ENCODE data around the gene NDUFAF2. TPM values are rescaled to one million over a fixed set of nuclear protein-coding genes. Genes with fewer than 3 reads are reported as not detected.

NDUFAF2 gene
- total RNA-seq, 2 experiments from 2014 or later: 41.2 to 46.6 TPM

DNA sequence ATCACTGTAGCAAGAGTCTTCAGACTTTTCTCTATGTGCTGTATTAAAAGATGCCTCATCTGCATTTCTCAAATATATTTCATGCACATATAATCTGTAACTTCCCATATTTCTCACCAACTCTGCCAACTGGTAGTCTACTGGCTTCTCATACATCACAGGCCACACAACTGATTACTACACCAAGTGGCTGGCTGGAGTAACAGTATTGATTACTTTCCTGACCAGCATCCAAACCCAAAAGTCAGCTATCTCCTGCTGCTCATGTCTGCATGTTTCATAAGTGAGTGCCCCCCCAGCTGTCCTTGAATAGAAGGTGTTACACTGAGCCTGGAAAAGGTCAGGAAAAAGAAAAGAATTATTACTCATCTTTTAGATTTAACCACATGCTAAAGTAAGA lies 17.6 kb upstream of the NDUFAF2 start:
- DNase-seq: no peak
- Mint-ChIP-seq H3K36me3 (ENCODE audit: low read depth) (peaks cover 10% of the 10 kb centered on the region), H3K27ac (no peak overlapping the region), H3K27me3 (no peaks in the 10 kb centered on the region), H3K9me3 (no peaks in the 10 kb centered on the region), H3K4me3 (no peak overlapping the region), H3K4me1 (ENCODE audit: low read depth) (no peaks in the 10 kb centered on the region)
- intact Hi-C loops (cut with micrococcal nuclease): no loop called here
- no peak for ATAC-seq
- ChIA-PET POLR2A (no interaction called here), CTCF (no interaction called here)
- TF ChIP-seq, protein P1, sequence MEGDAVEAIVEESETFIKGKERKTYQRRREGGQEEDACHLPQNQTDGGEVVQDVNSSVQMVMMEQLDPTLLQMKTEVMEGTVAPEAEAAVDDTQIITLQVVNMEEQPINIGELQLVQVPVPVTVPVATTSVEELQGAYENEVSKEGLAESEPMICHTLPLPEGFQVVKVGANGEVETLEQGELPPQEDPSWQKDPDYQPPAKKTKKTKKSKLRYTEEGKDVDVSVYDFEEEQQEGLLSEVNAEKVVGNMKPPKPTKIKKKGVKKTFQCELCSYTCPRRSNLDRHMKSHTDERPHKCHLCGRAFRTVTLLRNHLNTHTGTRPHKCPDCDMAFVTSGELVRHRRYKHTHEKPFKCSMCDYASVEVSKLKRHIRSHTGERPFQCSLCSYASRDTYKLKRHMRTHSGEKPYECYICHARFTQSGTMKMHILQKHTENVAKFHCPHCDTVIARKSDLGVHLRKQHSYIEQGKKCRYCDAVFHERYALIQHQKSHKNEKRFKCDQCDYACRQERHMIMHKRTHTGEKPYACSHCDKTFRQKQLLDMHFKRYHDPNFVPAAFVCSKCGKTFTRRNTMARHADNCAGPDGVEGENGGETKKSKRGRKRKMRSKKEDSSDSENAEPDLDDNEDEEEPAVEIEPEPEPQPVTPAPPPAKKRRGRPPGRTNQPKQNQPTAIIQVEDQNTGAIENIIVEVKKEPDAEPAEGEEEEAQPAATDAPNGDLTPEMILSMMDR (IDR thresholded peaks at IDR 0.05): no peak

DNA sequence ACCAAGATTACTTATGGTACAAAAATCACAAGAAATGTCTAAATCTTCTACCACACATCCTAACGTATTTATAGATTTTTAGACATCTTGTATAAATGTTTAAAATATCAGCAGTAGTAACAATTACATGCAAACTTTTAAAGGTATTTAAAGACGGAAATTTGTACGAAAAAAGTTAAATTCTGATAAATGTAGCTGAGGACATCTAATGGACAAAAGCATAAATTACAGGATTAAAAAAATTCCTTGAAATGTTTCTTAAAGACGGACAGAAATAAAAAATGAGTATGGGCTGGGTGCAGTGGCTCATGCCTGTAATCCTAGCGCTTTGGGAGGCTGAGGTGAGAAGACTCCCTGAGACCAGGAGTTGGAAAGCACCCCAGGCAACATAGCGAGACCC lies 16.0 kb upstream of the NDUFAF2 start:
- intact Hi-C loops (cut with micrococcal nuclease): no loop called here
- DNase-seq (no peak), ATAC-seq (no peak)
- no peaks in the 10 kb centered on the region for H3K4me1 Mint-ChIP-seq (ENCODE audit: low read depth)
- TF ChIP-seq, protein P1 (IDR thresholded peaks at IDR 0.05): peak; percentile 28
- H3K27ac Mint-ChIP-seq: no peak overlapping the region
- H3K4me3 Mint-ChIP-seq: no peak overlapping the region
- peaks cover 10% of the 10 kb centered on the region for H3K36me3 Mint-ChIP-seq (ENCODE audit: low read depth)
- H3K9me3 Mint-ChIP-seq: no peaks in the 10 kb centered on the region
- ChIA-PET CTCF (interaction anchor here (1.0 to 1.2 kb wide), 2 partner anchors 10 to 26 kb away, joined by 3 read pairs; no protein-coding TSS in a partner anchor), POLR2A (no interaction called here)
- H3K27me3 Mint-ChIP-seq: no peaks in the 10 kb centered on the region

DNA sequence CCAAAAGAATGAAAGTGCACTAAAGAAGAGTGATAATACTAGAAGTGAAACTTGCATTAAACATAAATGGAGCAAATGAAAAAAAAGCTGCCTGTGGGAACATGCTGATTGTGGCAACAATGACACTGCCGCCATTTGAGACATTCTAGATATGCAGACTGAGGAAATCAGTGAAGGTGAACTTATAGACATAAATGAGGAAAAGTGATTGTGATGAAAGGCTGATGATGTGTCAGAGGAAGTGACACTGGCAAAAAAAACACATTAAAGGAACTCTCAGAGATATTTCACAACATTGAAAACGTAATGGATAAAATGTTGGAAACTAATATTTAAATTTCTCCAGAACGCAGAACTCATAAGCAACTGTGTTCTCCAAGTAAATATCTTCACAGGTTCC lies 1.4 kb upstream of the NDUFAF2 start:
- ChIA-PET POLR2A (no interaction called here), CTCF (no interaction called here)
- no peak for ATAC-seq
- Mint-ChIP-seq H3K4me3 (no peak overlapping the region), H3K9me3 (no peaks in the 10 kb centered on the region), H3K4me1 (ENCODE audit: low read depth) (peaks cover 14% of the 10 kb centered on the region), H3K27ac (no peak overlapping the region), H3K27me3 (no peaks in the 10 kb centered on the region), H3K36me3 (ENCODE audit: low read depth) (peaks cover 1% of the 10 kb centered on the region)
- intact Hi-C loops (cut with micrococcal nuclease): loop anchor here (10.0 kb wide), 1 partner anchor 269 kb away; no protein-coding TSS in a partner anchor
- no peak for DNase-seq
- TF ChIP-seq, protein P1 (IDR thresholded peaks at IDR 0.05): no peak

DNA sequence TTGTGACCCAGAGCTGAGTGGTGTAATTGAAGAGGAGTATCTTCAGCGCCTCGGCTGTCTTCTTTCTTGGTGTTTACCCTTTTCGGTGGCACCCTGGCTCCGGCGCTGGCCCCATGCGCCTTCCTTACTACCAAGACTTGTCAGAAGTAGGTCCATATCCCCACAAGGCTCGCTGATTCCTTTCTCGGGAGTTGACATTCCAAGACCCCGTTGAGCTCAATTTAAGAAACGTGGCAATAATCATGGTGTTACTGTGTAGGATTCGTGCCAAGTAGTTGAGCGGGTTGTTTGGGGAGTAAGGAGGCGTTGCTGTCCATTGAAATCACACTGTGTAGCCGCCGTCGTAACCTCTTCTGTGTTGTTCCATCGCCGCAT lies 795 bp downstream of the NDUFAF2 start:
- H3K4me1 Mint-ChIP-seq (ENCODE audit: low read depth): peaks cover 27% of the 10 kb centered on the region
- peaks cover 9% of the 10 kb centered on the region for H3K36me3 Mint-ChIP-seq (ENCODE audit: low read depth)
- ChIA-PET CTCF (interaction anchor here (2.1 kb wide), 1 partner anchor 14 kb away, joined by 11 read pairs; no protein-coding TSS in a partner anchor), POLR2A (interaction anchor here (1.0 to 1.2 kb wide), 2 partner anchors 8 to 12 kb away, joined by 3 to 4 read pairs; no protein-coding TSS in a partner anchor)
- H3K27me3 Mint-ChIP-seq: no peaks in the 10 kb centered on the region
- ATAC-seq (peak; percentile 14), DNase-seq (peak; percentile 53)
- H3K4me3 Mint-ChIP-seq: no peak overlapping the region
- TF ChIP-seq, protein P1 (IDR thresholded peaks at IDR 0.05): no peak
- H3K27ac Mint-ChIP-seq: no peak overlapping the region
- H3K9me3 Mint-ChIP-seq: no peaks in the 10 kb centered on the region
- intact Hi-C loops (cut with micrococcal nuclease): loop anchor here (10.0 kb wide), 1 partner anchor 271 kb away; no protein-coding TSS in a partner anchor

DNA sequence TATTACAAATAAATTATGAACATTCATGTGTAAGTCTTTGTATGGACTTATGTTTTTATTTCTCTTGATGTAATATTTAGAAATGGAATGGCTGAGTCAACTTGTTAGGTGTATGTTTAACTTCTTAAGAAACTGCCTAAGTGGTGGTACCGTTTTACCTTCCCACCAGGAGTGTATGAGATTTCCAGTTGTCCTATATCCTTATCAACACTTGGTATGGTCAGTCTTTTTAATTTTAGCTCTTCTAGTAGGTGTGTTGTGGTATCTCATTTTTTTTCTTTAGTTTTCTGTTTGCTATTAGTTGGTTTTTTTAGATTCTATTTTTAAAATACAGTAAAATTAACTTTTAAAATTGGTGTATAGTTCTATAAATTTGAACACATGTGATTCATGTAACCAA lies 3.7 kb downstream of the NDUFAF2 start:
- no peak for DNase-seq
- H3K4me3 Mint-ChIP-seq: no peak overlapping the region
- ChIA-PET POLR2A (no interaction called here), CTCF (no interaction called here)
- H3K27ac Mint-ChIP-seq: no peak overlapping the region
- ATAC-seq: no peak
- intact Hi-C loops (cut with micrococcal nuclease): loop anchor here (10.0 kb wide), 1 partner anchor 274 kb away; no protein-coding TSS in a partner anchor
- H3K36me3 Mint-ChIP-seq (ENCODE audit: low read depth): peaks cover 9% of the 10 kb centered on the region
- TF ChIP-seq, protein P1 (IDR thresholded peaks at IDR 0.05): no peak
- no peaks in the 10 kb centered on the region for H3K27me3 Mint-ChIP-seq
- H3K9me3 Mint-ChIP-seq: no peaks in the 10 kb centered on the region
- peaks cover 27% of the 10 kb centered on the region for H3K4me1 Mint-ChIP-seq (ENCODE audit: low read depth)
